Panc1 (cell line): ENCODE data around the gene NOC2L. TPM values are rescaled to one million over a fixed set of nuclear protein-coding genes. Genes with fewer than 3 reads are reported as not detected.

Experiments
- ATAC-seq: fragments of 200-7000 bp; cut with Tn5 transposase; 2 replicates; pipeline ENCODE4 v1.9.1; 2020; ENCODE audit warnings: mild to moderate bottlenecking, moderate library complexity
- BruUV-seq: library from RNA; stranded (reverse); fragments of 400-500 nt; replicated peaks from 2 replicates; lab custom pipeline; 2021; lab: Mats Ljungman, UMichigan
- CTCF ChIA-PET: fragments of 300-600 bp; sonication (Branson Sonifier 250); formaldehyde crosslinking; loops from one replicate; lab custom pipeline; 2022; ENCODE audit warnings: antibody characterized with exemption; lab: Charles Lee
- POLR2A ChIA-PET: fragments of 300-600 bp; sonication (Branson Sonifier 250); formaldehyde crosslinking; loops from one replicate; lab custom pipeline; 2022; ENCODE audit warnings: antibody characterized with exemption; lab: Charles Lee
- DNase-seq: peaks from one replicate; pipeline ENCODE4 v3.0.0-alpha.2; 2010; ENCODE audit warnings: low read depth, low spot score
- H3K27ac ChIP-seq: 2 replicates; pipeline ENCODE4 v1.5.1; 2011; ENCODE audit warnings: mild to moderate bottlenecking, low read length, inconsistent platforms
- H3K27me3 ChIP-seq: fragments of 200-500 bp; sonication (Bioruptor generic); 2 replicates; pipeline ENCODE4 v1.6.0; 2014; ENCODE audit warnings: low read length, inconsistent platforms; ENCODE audit not compliant: control insufficient read depth, insufficient read depth
- H3K36me3 ChIP-seq: fragments of 200-500 bp; sonication (Bioruptor generic); 2 replicates; pipeline ENCODE4 v1.5.1; 2014; ENCODE audit warnings: inconsistent platforms, mild to moderate bottlenecking, low read length, moderate library complexity; ENCODE audit not compliant: control insufficient read depth, insufficient read depth
- H3K4me1 ChIP-seq: 2 replicates; pipeline ENCODE4 v1.5.1; 2011; ENCODE audit warnings: inconsistent platforms, mild to moderate bottlenecking, low read length, moderate library complexity; ENCODE audit not compliant: control insufficient read depth, insufficient read depth
- H3K4me3 ChIP-seq, 2 experiments: 2 replicates each; pipeline ENCODE4 v1.5.1; 2011 to 2012; ENCODE audit warnings: low read depth in 2 of 2, low read length in 2 of 2, mild to moderate bottlenecking in 2 of 2, inconsistent platforms in 1 of 2, moderate library complexity in 1 of 2
- H3K9me3 ChIP-seq: fragments of 200-500 bp; sonication (Bioruptor generic); 2 replicates; pipeline ENCODE4 v1.5.1; 2014; ENCODE audit warnings: low read depth, mild to moderate bottlenecking, inconsistent platforms, low read length, moderate library complexity; ENCODE audit not compliant: control insufficient read depth, insufficient read depth
- CTCF ChIP-seq: fragments of 450-650 bp; IDR thresholded peaks from 2 replicates; pipeline ENCODE4 v1.5.1; 2017; ENCODE audit warnings: mild to moderate bottlenecking
- POLR2AphosphoS5 ChIP-seq: IDR thresholded peaks from 2 replicates; pipeline ENCODE4 v1.6.1; 2012; ENCODE audit warnings: mild to moderate bottlenecking, low read depth, low read length, moderate library complexity
- SIN3A ChIP-seq: IDR thresholded peaks from 2 replicates; pipeline ENCODE4 v1.6.1; 2012; ENCODE audit warnings: low read depth, mild to moderate bottlenecking, low read length, moderate library complexity, borderline replicate concordance; ENCODE audit not compliant: insufficient read depth
- TCF7L2 ChIP-seq: IDR thresholded peaks from 2 replicates; pipeline ENCODE4 v1.6.1; 2011; ENCODE audit warnings: mild to moderate bottlenecking, low read depth, low read length, inconsistent platforms
- in situ Hi-C: cut with HindIII; loops from 2 replicates; pipeline ENCODE4 v1.10.0; 2016; ENCODE audit warnings: low sequenced_read_pairs, low pct_unique_long_range_greater_than_20kb
- intact Hi-C: fragments of 100-400 bp; cut with micrococcal nuclease; formaldehyde crosslinking; loops from one replicate; pipeline ENCODE4 v1.10.0; 2022; ENCODE audit not compliant: unreplicated experiment
- total RNA-seq: library from RNA; stranded (reverse); gene quantifications from one replicate; pipeline ENCODE4 v1.2.1, GENCODE V29; 2021; ENCODE audit not compliant: unreplicated experiment
- TF ChIP-seq, protein P1 (sequence below), 2 experiments: IDR thresholded peaks; 2 replicates each; pipeline ENCODE4 v1.6.1; 2011 to 2012; ENCODE audit warnings: low read depth in 2 of 2, control low read depth in 1 of 2, low read length in 1 of 2, mild to moderate bottlenecking in 1 of 2, moderate library complexity in 1 of 2; ENCODE audit not compliant: insufficient read depth in 1 of 2

Gene NOC2L
- total RNA-seq, 1 experiment from 2014 or later: 193 TPM

GRCh38 chr1:983798-984475 lies 24.9 kb upstream of the NOC2L start:
- Histone ChIP-seq H3K27me3 (no peaks in the 10 kb centered on the region), H3K4me3 (peak overlapping the region; percentile 18 to 29; a peak in 3 of 4 replicates)
- intact Hi-C loops: no loop called here

DNA sequence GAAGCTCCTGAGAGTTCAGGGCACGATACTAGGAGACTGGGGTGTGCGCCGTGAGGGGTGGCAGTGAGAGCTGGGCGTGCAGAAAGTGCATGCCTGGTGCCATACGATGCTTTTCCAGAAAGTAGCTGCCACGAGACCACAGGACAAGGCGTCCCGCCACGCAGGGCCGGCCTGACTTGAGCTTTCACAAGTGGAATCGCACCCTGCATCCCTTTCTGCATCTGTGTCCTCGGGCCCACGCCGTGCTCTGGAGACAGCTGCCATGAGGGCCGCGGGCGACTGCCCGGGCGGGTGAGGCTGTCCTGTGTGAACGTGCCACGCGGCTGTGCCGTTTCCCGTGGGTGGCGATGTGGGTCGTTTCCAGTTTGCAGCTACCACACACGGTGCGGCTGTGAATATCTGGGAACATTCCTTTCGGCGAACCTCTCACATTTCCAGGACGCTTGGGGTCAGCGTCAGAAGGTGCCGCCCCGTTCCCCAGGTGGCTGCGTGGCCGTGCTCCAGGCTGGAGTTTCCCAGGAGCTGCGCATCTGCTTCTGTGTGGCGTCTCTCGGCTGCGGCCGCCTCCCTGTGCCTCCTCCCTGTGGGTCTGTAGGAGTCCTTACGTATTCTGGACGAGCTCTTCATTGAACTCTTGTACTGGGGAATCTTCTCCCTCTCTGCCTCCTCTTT lies 23.8 kb upstream of the NOC2L start:
- H3K36me3 ChIP-seq: no peaks in the 10 kb centered on the region
- in situ Hi-C loops: no loop called here
- ChIA-PET POLR2A (interaction anchor here (0.5 to 0.7 kb wide), 3 partner anchors 300 to 395 kb away, joined by 3 to 4 read pairs (median 3); no protein-coding TSS in a partner anchor), CTCF (interaction anchor here (0.5 to 2.2 kb wide), 2 partner anchors 80 to 268 kb away, joined by 5 to 9 read pairs; no protein-coding TSS in a partner anchor)
- no peak for ATAC-seq
- H3K4me1 ChIP-seq: no peaks in the 10 kb centered on the region; the same call in 1 of the 2 replicates
- no peak for DNase-seq
- no peaks in the 10 kb centered on the region for H3K27me3 ChIP-seq
- H3K27ac ChIP-seq: no peak overlapping the region
- no TSS peak for BruUV-seq
- no peaks in the 10 kb centered on the region for H3K9me3 ChIP-seq
- intact Hi-C loops: no loop called here
- no peak overlapping the region for H3K4me3 ChIP-seq
- no peak for TF ChIP-seq TCF7L2
- no peak for TF ChIP-seq CTCF
- no peak for TF ChIP-seq POLR2AphosphoS5
- TF ChIP-seq SIN3A: no peak

More at GRCh38 chr1:983798-984475, 24.9 kb upstream of the NOC2L start:
- no peak for DNase-seq
- CTCF ChIA-PET: interaction anchor here (0.5 to 2.2 kb wide), 9 partner anchors 14 to 310 kb away, joined by 3 to 11 read pairs (median 5); partner anchors contain the start of gene HES4
- Histone ChIP-seq H3K36me3 (no peaks in the 10 kb centered on the region), H3K4me1 (no peaks in the 10 kb centered on the region; the same call in 1 of the 2 replicates), H3K9me3 (no peaks in the 10 kb centered on the region), H3K27ac (no peak overlapping the region)
- BruUV-seq: no TSS peak
- peak; percentile 74 for ATAC-seq
- TF ChIP-seq TCF7L2: no peak
- TF ChIP-seq POLR2AphosphoS5: no peak
- TF ChIP-seq, protein P1, sequence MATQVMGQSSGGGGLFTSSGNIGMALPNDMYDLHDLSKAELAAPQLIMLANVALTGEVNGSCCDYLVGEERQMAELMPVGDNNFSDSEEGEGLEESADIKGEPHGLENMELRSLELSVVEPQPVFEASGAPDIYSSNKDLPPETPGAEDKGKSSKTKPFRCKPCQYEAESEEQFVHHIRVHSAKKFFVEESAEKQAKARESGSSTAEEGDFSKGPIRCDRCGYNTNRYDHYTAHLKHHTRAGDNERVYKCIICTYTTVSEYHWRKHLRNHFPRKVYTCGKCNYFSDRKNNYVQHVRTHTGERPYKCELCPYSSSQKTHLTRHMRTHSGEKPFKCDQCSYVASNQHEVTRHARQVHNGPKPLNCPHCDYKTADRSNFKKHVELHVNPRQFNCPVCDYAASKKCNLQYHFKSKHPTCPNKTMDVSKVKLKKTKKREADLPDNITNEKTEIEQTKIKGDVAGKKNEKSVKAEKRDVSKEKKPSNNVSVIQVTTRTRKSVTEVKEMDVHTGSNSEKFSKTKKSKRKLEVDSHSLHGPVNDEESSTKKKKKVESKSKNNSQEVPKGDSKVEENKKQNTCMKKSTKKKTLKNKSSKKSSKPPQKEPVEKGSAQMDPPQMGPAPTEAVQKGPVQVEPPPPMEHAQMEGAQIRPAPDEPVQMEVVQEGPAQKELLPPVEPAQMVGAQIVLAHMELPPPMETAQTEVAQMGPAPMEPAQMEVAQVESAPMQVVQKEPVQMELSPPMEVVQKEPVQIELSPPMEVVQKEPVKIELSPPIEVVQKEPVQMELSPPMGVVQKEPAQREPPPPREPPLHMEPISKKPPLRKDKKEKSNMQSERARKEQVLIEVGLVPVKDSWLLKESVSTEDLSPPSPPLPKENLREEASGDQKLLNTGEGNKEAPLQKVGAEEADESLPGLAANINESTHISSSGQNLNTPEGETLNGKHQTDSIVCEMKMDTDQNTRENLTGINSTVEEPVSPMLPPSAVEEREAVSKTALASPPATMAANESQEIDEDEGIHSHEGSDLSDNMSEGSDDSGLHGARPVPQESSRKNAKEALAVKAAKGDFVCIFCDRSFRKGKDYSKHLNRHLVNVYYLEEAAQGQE (IDR thresholded peaks at IDR 0.05; ENCODE audit: insufficient read depth in 1 of 2, low read depth in 2 of 2, low read length in 1 of 2): no peak
- no peak for TF ChIP-seq SIN3A
- TF ChIP-seq CTCF: peak; percentile 98
- POLR2A ChIA-PET: no interaction called here
- in situ Hi-C loops: no loop called here
